ENCODE data around the gene CABS1. TPM values are rescaled to one million over a fixed set of nuclear protein-coding genes. Genes with fewer than 3 reads are reported as not detected.

Gene CABS1
- not detected in 2 replicates for total RNA-seq

DNA sequence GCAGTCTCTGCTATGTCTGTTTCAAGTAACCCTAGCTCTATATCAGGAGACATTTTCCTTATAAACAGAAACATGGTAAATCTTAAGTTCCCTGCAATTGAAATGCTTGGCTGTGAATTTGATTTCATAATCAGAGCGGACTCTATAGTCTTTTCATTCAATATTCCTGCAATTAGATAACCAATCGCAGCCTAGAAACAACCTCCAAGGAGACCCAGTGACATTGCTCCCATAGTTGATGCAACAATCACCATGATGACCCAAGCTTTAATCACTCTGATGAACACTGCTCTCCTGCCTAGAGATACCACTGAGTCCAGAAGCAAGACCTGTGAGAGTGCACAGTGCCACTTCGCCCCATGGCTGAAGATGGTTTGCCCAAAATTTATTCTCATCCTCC is at the start of gene CABS1:
CABS1 (plus strand) TSS at position 301 of the 400 bp plus-strand sequence; CDS start at position 360, 59 bp downstream.
- H3K4me3 ChIP-seq (ENCODE audit: low read depth, low read length), result no peak within 1 kb of the TSS
- TF ChIP-seq, protein P1, sequence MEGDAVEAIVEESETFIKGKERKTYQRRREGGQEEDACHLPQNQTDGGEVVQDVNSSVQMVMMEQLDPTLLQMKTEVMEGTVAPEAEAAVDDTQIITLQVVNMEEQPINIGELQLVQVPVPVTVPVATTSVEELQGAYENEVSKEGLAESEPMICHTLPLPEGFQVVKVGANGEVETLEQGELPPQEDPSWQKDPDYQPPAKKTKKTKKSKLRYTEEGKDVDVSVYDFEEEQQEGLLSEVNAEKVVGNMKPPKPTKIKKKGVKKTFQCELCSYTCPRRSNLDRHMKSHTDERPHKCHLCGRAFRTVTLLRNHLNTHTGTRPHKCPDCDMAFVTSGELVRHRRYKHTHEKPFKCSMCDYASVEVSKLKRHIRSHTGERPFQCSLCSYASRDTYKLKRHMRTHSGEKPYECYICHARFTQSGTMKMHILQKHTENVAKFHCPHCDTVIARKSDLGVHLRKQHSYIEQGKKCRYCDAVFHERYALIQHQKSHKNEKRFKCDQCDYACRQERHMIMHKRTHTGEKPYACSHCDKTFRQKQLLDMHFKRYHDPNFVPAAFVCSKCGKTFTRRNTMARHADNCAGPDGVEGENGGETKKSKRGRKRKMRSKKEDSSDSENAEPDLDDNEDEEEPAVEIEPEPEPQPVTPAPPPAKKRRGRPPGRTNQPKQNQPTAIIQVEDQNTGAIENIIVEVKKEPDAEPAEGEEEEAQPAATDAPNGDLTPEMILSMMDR (IDR thresholded peaks at IDR 0.05; ENCODE audit: insufficient read depth, low read depth, low read length), result no peak
- DNase-seq (ENCODE audit: low read depth), result no peak

DNA sequence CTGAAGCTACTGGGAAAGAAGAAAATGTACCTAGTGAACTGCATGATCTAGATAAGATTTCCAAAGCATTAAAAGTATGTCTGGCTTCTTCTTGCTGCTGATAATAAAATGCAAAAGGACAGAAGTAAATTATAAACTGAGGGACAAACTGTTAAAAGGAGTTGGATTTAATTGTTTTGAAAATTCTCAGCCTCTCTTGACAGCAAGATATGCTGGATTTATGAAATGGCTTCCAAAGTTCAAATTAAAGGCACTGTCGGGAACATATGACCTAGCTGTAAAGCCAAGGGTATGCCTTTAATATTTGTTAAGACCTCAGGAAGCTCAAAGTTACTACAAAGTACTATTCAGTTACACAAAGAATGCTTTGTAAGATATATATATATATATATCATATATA is 46.1 kb upstream of the CABS1 start:
- DNase-seq (ENCODE audit: low read depth), result no peak
- H3K4me3 ChIP-seq (ENCODE audit: low read depth, low read length), result no peak overlapping the region
- TF ChIP-seq, protein P1 (IDR thresholded peaks at IDR 0.05; ENCODE audit: insufficient read depth, low read depth, low read length), result no peak

DNA sequence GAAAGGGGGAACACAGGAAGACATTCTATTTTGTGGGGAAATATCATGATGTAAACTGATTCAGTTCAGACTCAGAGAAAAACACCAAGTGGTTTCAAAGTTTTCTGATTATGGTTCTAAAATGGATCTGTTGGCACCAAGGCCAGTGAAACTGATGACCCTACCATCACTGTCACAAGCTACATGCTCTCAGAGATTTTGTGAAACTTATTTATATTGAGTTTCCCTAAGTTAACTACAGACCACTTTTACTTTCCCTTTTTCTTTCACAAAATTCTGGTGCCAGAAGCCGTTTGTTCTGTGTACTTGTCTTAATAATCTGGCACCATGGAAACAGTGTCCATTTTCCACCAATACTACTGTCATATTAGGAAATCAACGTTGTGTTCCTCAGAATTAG is 43.4 kb upstream of the CABS1 start:
- no peak for DNase-seq (ENCODE audit: low read depth)
- no peak overlapping the region for H3K4me3 ChIP-seq (ENCODE audit: low read depth, low read length)
- TF ChIP-seq, protein P1 (IDR thresholded peaks at IDR 0.05; ENCODE audit: insufficient read depth, low read depth, low read length), result no peak

DNA sequence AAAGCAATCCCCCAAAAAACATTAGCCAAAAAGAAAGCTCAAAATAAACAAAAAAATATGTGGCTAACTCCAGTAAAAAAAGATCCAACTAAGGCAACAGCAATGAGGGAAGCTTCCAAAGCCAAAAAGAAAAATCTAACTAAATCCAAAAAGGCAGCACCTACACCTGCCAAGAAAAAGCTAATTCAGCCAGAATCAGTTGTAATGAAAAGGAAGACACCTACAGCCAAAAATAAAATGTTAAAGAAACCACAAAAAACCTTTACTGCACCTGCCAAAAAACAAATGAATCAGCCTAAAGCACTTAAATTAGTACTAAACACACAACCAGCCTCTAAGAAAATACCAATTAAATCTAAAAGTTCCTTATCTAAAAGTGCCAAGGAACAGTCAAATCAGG is 37.2 kb upstream of the CABS1 start:
- no peak for DNase-seq (ENCODE audit: low read depth)
- H3K4me3 ChIP-seq (ENCODE audit: low read depth, low read length), result no peak overlapping the region
- TF ChIP-seq, protein P1 (IDR thresholded peaks at IDR 0.05; ENCODE audit: insufficient read depth, low read depth, low read length), result no peak

DNA sequence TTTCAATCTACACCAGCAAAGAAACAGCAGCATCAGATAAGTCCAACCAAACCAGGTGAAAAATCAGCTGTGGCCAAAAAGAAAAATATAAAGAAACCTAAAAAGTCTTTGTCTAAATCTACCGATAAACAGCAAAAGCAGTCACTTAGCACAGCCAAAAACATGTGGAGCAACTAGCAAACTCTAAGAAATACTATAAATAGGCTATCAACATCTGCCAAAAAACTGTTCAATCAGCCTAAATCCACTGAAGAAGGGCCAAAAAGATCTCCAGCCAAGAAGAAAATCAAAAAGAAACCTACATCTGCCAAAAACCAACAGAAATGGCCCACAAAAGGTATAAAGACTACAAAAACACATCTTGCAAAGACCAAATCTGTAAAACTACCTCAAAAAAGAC is 36.7 kb upstream of the CABS1 start:
- H3K4me3 ChIP-seq (ENCODE audit: low read depth, low read length), result no peak overlapping the region
- TF ChIP-seq, protein P1 (IDR thresholded peaks at IDR 0.05; ENCODE audit: insufficient read depth, low read depth, low read length), result no peak
- no peak for DNase-seq (ENCODE audit: low read depth)

DNA sequence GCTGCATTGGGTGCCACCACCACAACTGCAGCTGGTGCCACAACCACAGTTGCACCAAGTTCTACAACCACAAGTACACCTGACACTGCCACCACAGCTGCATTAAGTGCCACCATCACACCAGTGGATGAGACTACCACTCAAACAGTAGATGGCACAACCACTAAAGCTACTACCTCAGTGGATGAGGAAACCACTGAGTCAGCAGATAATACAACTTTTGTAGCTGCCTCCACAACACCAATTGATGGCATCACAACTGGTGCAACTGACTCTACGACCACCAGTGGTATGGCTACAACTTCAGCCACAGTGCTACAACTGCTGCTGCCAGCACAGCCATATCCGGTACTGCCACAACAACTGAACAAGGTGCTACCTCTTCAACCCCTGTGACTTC is 35.1 kb upstream of the CABS1 start:
- no peak for DNase-seq (ENCODE audit: low read depth)
- no peak overlapping the region for H3K4me3 ChIP-seq (ENCODE audit: low read depth, low read length)
- TF ChIP-seq, protein P1 (IDR thresholded peaks at IDR 0.05; ENCODE audit: insufficient read depth, low read depth, low read length), result no peak

DNA sequence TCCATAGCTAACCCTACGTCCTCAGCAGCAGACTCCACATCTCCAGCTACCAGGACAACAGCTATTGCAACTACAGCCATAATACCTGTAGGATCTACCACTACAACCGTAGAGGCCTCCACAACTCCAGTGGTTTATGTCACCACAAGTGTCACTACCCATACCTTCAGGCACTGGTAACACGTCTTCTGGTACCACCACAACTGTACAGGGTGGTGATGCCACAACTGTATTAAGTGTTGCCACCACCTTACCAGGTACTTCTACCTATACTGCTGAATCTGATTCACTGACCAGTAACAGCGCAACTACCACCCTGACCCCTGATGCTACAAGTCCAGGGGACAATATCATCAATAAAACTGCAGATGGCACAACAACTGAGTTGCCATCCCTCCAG is 34.6 kb upstream of the CABS1 start:
- TF ChIP-seq, protein P1 (IDR thresholded peaks at IDR 0.05; ENCODE audit: insufficient read depth, low read depth, low read length), result no peak
- H3K4me3 ChIP-seq (ENCODE audit: low read depth, low read length), result no peak overlapping the region
- no peak for DNase-seq (ENCODE audit: low read depth)

All from fibroblast of villous mesenchyme (primary cell).